ENCODE results near the gene PGM2.
"Not testable (repeated sequence)": the region's sequence is repeated elsewhere in the genome, so short reads cannot be mapped to it uniquely, and the experiment has no call there.

The PGM2 gene

GRCh38 chr4:37826295-37827029 is at the start of gene PGM2:
TSS of gene PGM2 (plus strand) at chr4:37826686. CDS start at chr4:37826733, 47 bp downstream.
- H3K9ac ChIP-seq (ENCODE audit: low read length), result peak within 1 kb of the TSS; percentile 71
- peak within 1 kb of the TSS; percentile 85 for H3K4me3 ChIP-seq (ENCODE audit: low read length)
- no peaks in the 10 kb centered on the region for H3K9me3 ChIP-seq (ENCODE audit: control insufficient read depth, low read depth, low read length)
- peaks cover 31% of the 10 kb centered on the region for H3K27me3 ChIP-seq (ENCODE audit: control insufficient read depth, insufficient read depth, low read length)
- H3K27ac ChIP-seq (ENCODE audit: low read length), result no peak within 1 kb of the TSS
- H3K36me3 ChIP-seq (ENCODE audit: control insufficient read depth, low read depth, low read length), result peaks cover 7% of the 10 kb centered on the region
- peaks cover 7% of the 10 kb centered on the region for H3K4me1 ChIP-seq (ENCODE audit: control insufficient read depth, low read depth, low read length)

DNA sequence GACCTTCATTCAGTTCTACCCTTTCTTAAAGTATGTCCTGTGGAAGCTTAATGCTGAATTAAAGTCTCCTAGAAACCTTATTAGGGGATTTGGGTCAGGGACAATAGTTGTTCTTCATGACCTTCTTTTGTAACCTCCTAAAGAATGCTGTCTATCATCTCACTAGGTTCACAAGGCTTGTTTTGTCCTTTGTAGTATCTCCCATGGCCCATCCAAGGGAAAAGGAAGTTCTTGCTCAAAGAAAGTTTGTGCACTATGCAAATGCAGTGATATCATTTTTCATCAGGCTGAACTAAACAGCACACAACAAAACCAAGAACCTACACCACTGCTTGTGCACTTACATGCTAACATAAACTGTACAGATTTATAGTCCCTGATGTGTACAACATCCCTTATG is 46.6 kb upstream of the PGM2 start:
- Histone ChIP-seq H3K4me1 (ENCODE audit: control insufficient read depth, low read depth, low read length) (peaks cover 6% of the 10 kb centered on the region), H3K9me3 (ENCODE audit: control insufficient read depth, low read depth, low read length) (no peaks in the 10 kb centered on the region), H3K27me3 (ENCODE audit: control insufficient read depth, insufficient read depth, low read length) (no peaks in the 10 kb centered on the region), H3K9ac (ENCODE audit: low read length) (no peak overlapping the region), H3K4me3 (ENCODE audit: low read length) (no peak overlapping the region), H3K27ac (ENCODE audit: low read length) (no peak overlapping the region), H3K36me3 (ENCODE audit: control insufficient read depth, low read depth, low read length) (no peaks in the 10 kb centered on the region)

- Histone ChIP-seq H3K27ac (ENCODE audit: low read length) (no peak overlapping the region), H3K4me3 (ENCODE audit: low read length) (no peak overlapping the region), H3K4me1 (ENCODE audit: control insufficient read depth, low read depth, low read length) (peaks cover 6% of the 10 kb centered on the region), H3K9ac (ENCODE audit: low read length) (no peak overlapping the region), H3K36me3 (ENCODE audit: control insufficient read depth, low read depth, low read length) (no peaks in the 10 kb centered on the region), H3K27me3 (ENCODE audit: control insufficient read depth, insufficient read depth, low read length) (no peaks in the 10 kb centered on the region), H3K9me3 (ENCODE audit: control insufficient read depth, low read depth, low read length) (no peaks in the 10 kb centered on the region)
Measured at GRCh38 chr4:37780444-37781130, 45.9 kb upstream of the PGM2 start.

DNA sequence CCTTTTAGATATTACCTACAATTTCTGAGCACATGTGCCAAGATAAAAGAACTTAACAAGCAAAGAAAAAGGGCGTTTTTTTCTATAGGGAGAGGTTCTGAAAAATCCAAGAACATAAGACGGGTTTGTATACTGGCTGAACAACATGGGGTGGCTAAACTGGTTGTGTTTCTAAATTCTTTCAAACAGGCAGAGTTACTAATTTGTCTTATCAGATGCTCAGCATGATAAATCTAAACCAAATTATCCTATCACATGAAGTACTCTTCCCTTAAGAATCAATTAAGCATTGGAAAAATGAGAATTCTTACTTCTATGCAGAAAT is 45.4 kb upstream of the PGM2 start:
- Histone ChIP-seq H3K9ac (ENCODE audit: low read length) (no peak overlapping the region), H3K27ac (ENCODE audit: low read length) (no peak overlapping the region), H3K27me3 (ENCODE audit: control insufficient read depth, insufficient read depth, low read length) (no peaks in the 10 kb centered on the region)

DNA sequence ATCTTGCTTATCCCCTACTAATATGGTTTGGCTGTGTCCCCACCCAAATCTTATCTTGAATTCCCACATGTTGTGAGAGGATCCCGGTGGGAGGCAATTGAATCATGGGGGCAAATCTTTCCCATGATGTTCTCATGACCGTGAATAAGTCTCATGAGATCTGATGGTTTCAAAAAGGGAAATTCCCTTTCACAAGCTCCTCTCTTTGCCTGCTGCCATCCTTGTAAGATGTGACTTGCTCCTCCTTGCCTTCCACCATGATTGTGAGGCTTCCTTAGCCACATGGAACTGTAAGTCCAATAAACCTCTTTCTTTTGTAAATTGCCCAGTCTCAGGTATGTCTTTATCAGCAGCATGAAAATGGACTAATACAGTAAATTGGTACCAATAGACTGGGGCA is 40.2 kb upstream of the PGM2 start:
- not testable (repeated sequence) for H3K27me3 ChIP-seq (ENCODE audit: control insufficient read depth, insufficient read depth, low read length); H3K27ac ChIP-seq (ENCODE audit: low read length); H3K4me1 ChIP-seq (ENCODE audit: control insufficient read depth, low read depth, low read length); H3K4me3 ChIP-seq (ENCODE audit: low read length); H3K9ac ChIP-seq (ENCODE audit: low read length); H3K9me3 ChIP-seq (ENCODE audit: control insufficient read depth, low read depth, low read length); H3K36me3 ChIP-seq (ENCODE audit: control insufficient read depth, low read depth, low read length)

More for the DNA sequence above, 45.4 kb upstream of the PGM2 start:
- Histone ChIP-seq H3K4me3 (ENCODE audit: low read length) (no peak overlapping the region), H3K36me3 (ENCODE audit: control insufficient read depth, low read depth, low read length) (no peaks in the 10 kb centered on the region), H3K4me1 (ENCODE audit: control insufficient read depth, low read depth, low read length) (peaks cover 6% of the 10 kb centered on the region), H3K9me3 (ENCODE audit: control insufficient read depth, low read depth, low read length) (no peaks in the 10 kb centered on the region)

GRCh38 chr4:37787883-37788460 is 38.5 kb upstream of the PGM2 start:
- not testable (repeated sequence) for H3K36me3 ChIP-seq (ENCODE audit: control insufficient read depth, low read depth, low read length); H3K4me3 ChIP-seq (ENCODE audit: low read length); H3K27ac ChIP-seq (ENCODE audit: low read length); H3K4me1 ChIP-seq (ENCODE audit: control insufficient read depth, low read depth, low read length); H3K9ac ChIP-seq (ENCODE audit: low read length); H3K9me3 ChIP-seq (ENCODE audit: control insufficient read depth, low read depth, low read length); H3K27me3 ChIP-seq (ENCODE audit: control insufficient read depth, insufficient read depth, low read length)

DNA sequence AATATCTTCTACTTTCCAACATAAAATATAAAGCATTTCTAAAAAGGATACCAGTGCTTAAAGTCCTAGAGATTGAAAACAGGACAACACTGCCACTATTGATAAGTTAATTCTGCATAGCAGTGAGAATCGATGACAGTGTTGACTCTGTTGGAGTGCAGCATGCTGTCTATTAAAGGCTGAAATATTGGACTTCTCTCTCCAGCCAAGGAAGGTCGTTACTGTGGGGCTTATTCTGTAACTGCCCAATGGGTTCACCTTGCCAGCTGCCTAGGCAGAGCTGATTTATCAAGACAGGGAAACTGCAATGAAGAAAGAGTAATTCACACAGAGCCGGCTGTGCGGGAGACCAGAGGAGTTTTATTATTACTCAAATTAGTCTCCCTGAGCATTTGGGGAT is 37.7 kb upstream of the PGM2 start:
- Histone ChIP-seq H3K4me3 (ENCODE audit: low read length) (no peak overlapping the region), H3K36me3 (ENCODE audit: control insufficient read depth, low read depth, low read length) (no peaks in the 10 kb centered on the region), H3K9ac (ENCODE audit: low read length) (no peak overlapping the region), H3K9me3 (ENCODE audit: control insufficient read depth, low read depth, low read length) (no peaks in the 10 kb centered on the region), H3K4me1 (ENCODE audit: control insufficient read depth, low read depth, low read length) (no peaks in the 10 kb centered on the region), H3K27ac (ENCODE audit: low read length) (no peak overlapping the region), H3K27me3 (ENCODE audit: control insufficient read depth, insufficient read depth, low read length) (no peaks in the 10 kb centered on the region)

- Histone ChIP-seq H3K27ac (ENCODE audit: low read length) (no peak overlapping the region), H3K9me3 (ENCODE audit: control insufficient read depth, low read depth, low read length) (no peaks in the 10 kb centered on the region), H3K36me3 (ENCODE audit: control insufficient read depth, low read depth, low read length) (no peaks in the 10 kb centered on the region), H3K4me1 (ENCODE audit: control insufficient read depth, low read depth, low read length) (no peaks in the 10 kb centered on the region), H3K4me3 (ENCODE audit: low read length) (no peak overlapping the region), H3K27me3 (ENCODE audit: control insufficient read depth, insufficient read depth, low read length) (no peaks in the 10 kb centered on the region), H3K9ac (ENCODE audit: low read length) (no peak overlapping the region)
Measured at GRCh38 chr4:37792241-37792640, 34.2 kb upstream of the PGM2 start.

- Histone ChIP-seq H3K9me3 (ENCODE audit: control insufficient read depth, low read depth, low read length) (no peaks in the 10 kb centered on the region), H3K27ac (ENCODE audit: low read length) (no peak overlapping the region), H3K9ac (ENCODE audit: low read length) (no peak overlapping the region), H3K4me3 (ENCODE audit: low read length) (no peak overlapping the region), H3K4me1 (ENCODE audit: control insufficient read depth, low read depth, low read length) (no peaks in the 10 kb centered on the region), H3K36me3 (ENCODE audit: control insufficient read depth, low read depth, low read length) (no peaks in the 10 kb centered on the region), H3K27me3 (ENCODE audit: control insufficient read depth, insufficient read depth, low read length) (no peaks in the 10 kb centered on the region)
Measured at GRCh38 chr4:37793562-37793961, 32.9 kb upstream of the PGM2 start.

GRCh38 chr4:37794056-37794455 is 32.4 kb upstream of the PGM2 start:
- Histone ChIP-seq H3K4me1 (ENCODE audit: control insufficient read depth, low read depth, low read length) (no peaks in the 10 kb centered on the region), H3K27me3 (ENCODE audit: control insufficient read depth, insufficient read depth, low read length) (no peaks in the 10 kb centered on the region), H3K4me3 (ENCODE audit: low read length) (no peak overlapping the region), H3K36me3 (ENCODE audit: control insufficient read depth, low read depth, low read length) (no peaks in the 10 kb centered on the region), H3K9me3 (ENCODE audit: control insufficient read depth, low read depth, low read length) (no peaks in the 10 kb centered on the region), H3K9ac (ENCODE audit: low read length) (no peak overlapping the region), H3K27ac (ENCODE audit: low read length) (no peak overlapping the region)

GRCh38 chr4:37795581-37796195 is 30.8 kb upstream of the PGM2 start:
- no peak overlapping the region for H3K9ac ChIP-seq (ENCODE audit: low read length)
- no peak overlapping the region for H3K27ac ChIP-seq (ENCODE audit: low read length)
- no peaks in the 10 kb centered on the region for H3K27me3 ChIP-seq (ENCODE audit: control insufficient read depth, insufficient read depth, low read length)
- no peak overlapping the region for H3K4me3 ChIP-seq (ENCODE audit: low read length)
- H3K9me3 ChIP-seq (ENCODE audit: control insufficient read depth, low read depth, low read length), result no peaks in the 10 kb centered on the region
- no peaks in the 10 kb centered on the region for H3K4me1 ChIP-seq (ENCODE audit: control insufficient read depth, low read depth, low read length)
- H3K36me3 ChIP-seq (ENCODE audit: control insufficient read depth, low read depth, low read length), result no peaks in the 10 kb centered on the region

Measured in iPS-18a (cell line).